Stimulated activated naive CD4-positive, alpha-beta T cell treated with Interleukin-2 at 50 U/mL for 16 hours (primary cell): ENCODE measurements around the gene MAP4K1.
"Not testable (repeated sequence)": the region's sequence is repeated elsewhere in the genome, so short reads cannot be mapped to it uniquely, and the experiment has no call there.

Experiments
- DNase-seq: peaks from one replicate; lab custom pipeline; 2025; lab: John Stamatoyannopoulos, UW

MAP4K1 gene

GRCh38 chr19:38650911-38651584, 33.3 kb upstream of the MAP4K1 start:
- DNase-seq, result no peak

- DNase-seq, result no peak
Observed at GRCh38 chr19:38650172-38650775, 32.5 kb upstream of the MAP4K1 start.

GRCh38 chr19:38649305-38650171, 31.8 kb upstream of the MAP4K1 start:
- peak; percentile 6 for DNase-seq

GRCh38 chr19:38648769-38649304, 31.1 kb upstream of the MAP4K1 start:
- no peak for DNase-seq

GRCh38 chr19:38647966-38648768, 30.4 kb upstream of the MAP4K1 start:
- no peak for DNase-seq

- peak; percentile 98 for DNase-seq
Observed at GRCh38 chr19:38647368-38647965, 29.7 kb upstream of the MAP4K1 start, which contains the start of gene ACTN4. Gene ACTN4 (plus strand): TSS chr19:38647649. CDS start chr19:38647746, 97 bp downstream.

DNA sequence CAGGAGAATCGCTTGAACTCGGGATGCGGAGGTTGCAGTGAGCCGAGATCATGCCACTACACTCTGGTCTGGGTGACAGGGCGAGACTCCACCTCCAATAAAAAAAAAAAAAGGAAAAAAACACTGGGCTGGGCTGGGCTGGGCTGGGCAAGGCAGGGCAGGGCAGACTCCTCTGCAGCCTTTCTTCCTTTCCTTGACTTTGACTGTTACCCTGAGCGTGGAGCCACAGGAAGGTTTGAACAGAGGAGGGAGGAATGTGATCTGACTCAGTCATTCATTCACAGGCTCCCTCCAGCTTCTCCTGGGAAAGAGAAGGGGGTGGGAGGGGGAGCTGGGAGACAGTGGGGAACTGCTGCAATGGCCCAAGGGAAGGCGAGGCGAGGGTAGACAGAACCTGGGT, 27.0 kb upstream of the MAP4K1 start:
- no peak for DNase-seq

DNA sequence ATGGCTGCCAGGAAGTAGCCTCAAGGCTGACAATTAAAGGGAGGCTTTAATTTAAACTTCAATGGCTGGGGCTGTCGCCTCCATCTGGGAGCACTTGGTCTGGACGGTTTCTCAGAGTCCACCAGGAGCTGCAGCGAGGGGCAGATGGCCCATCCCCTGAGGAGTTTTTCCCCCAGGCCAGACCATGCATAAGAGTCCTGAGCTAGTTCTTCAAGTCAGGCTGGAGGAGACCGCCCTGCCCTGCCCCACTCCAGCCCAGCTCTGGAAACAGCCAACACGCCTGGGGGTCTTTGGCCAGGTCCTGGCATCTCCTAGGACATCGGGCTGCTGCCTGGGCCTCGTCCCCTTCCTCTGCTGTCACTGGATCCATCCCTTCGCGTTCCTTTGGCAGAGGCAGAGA, 24.4 kb upstream of the MAP4K1 start:
- DNase-seq, result no peak

DNA sequence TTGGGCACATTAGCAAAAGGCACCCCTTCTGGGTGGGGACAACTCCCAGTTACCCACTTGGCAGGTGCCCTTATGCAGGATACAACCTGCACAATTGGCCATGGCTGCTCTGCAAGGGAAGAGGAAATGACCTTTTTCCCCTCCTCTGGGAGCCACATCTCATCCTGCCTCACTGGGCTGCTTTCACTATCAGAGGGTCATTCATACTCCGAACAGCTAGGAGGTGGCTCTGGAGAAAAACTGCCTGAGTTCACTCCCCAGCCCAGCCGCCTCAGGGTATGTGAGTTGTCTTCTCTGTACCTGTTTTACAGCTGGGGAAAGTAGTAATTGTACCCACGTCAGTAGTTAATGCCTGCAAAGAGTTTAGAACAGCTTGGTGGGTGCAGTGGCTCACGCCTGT, 22.6 kb upstream of the MAP4K1 start:
- DNase-seq, result no peak

DNA sequence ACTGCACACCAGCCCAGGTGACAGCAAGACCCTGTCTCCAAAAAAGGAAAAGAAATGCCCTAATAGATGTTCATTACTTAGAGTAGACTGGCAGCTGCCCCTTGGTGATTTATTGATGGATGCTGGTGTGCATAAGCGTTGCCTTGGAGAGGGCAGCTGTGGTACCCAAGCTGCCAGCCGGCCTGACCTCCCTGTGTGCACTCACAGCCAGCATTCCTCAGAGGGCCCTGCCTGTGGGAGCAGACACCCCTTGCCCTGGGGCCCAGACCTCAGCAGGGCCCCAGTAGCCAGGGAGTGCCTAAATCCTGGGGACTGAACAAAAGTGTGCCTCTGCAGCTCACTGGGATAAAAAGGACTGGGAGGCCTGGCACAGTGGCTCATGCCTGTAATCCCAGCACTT, 21.9 kb upstream of the MAP4K1 start:
- no peak for DNase-seq

- DNase-seq, result no peak
Observed at GRCh38 chr19:38638461-38638860, 20.7 kb upstream of the MAP4K1 start.

GRCh38 chr19:38635483-38636399, 18.0 kb upstream of the MAP4K1 start:
- no peak for DNase-seq

DNA sequence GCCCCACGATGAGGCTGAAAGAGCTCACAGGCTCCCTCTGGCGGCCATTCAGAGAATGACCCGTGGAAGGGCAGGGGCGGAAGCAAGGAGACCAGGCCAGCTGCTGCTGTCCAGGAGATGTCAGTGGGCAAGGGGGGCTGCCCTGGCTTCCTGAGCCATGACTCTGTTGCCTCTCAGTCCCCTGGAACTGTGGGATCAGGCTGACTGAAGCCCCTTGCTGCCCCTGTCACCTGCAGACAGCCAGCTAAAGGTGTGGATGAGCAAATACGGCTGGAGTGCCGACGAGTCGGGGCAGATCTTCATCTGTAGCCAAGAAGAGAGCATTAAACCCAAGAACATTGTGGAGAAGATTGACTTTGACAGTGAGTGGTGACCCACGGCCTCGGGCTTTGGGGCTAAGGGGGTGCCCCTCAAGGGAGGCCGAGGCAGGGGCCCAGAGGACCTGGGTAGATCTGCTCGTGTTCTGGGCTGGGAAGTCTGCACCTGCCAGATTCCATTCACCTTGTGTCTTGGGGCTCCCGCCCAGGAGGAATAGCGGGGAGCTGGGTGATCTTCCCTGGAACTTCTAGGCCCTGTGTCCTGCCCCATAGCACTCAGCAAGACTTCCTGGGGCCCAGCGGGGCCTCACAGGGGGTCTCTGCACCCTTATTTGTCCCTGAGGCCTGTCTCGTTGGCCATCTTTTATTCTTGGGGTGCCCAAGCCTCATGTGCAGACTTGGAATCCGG, 17.2 kb upstream of the MAP4K1 start:
- peak; percentile 58 for DNase-seq

- DNase-seq, result no peak
Observed at GRCh38 chr19:38632476-38633213, 14.9 kb upstream of the MAP4K1 start.

GRCh38 chr19:38631811-38632475, 14.2 kb upstream of the MAP4K1 start:
- not testable (repeated sequence) for DNase-seq

GRCh38 chr19:38631301-38631700, 13.5 kb upstream of the MAP4K1 start:
- DNase-seq, result not testable (repeated sequence)

DNA sequence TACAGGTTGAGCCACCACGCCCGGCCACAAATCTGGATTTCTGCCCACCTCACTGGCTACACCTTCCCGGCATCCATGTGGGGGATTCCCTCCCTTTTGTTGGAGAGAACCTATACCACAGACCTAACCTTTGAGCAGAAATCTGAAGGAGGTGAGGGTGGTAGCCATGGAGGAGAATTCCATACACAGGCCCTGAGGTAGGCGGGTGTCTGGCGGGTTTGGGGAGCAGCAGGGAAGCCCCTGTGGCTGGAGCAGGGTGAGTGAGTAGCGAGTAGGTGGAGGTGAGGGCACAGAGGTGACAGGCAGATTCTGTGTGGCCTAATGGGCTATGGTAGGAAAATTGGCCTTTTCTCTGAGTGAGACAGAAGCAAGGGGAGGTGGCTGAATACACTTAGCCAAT, 11.8 kb upstream of the MAP4K1 start:
- no peak for DNase-seq

DNA sequence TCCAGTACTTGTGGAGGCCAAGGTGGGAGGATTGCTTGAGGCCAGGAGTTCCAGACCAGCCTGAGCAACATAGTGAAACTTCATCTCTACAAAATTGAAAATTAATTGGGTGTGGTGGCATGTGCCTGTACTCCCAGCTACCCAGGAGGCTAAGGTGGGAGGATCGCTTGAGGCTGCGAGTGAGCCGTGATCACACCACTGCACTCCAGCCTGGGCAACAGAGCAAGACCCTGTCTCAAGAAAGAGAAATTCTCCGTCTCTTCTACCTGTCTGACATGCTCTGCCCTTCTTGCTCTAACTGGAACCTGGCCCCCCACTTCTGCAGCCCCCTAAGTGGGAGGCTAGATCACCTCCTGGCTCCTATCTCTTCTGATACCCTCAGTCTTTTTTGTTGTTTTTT, 8.6 kb upstream of the MAP4K1 start:
- DNase-seq, result no peak
